Midbrain (tissue), 1 donor: Measurements from ENCODE around the gene MROH2B.
"Not testable (repeated sequence)": the region's sequence is repeated elsewhere in the genome, so short reads cannot be mapped to it uniquely, and the experiment has no call there.

ENCODE experiments used
- DNase-seq: peaks from one replicate; lab custom pipeline; 2025; lab: John Stamatoyannopoulos, UW

The MROH2B gene

DNA sequence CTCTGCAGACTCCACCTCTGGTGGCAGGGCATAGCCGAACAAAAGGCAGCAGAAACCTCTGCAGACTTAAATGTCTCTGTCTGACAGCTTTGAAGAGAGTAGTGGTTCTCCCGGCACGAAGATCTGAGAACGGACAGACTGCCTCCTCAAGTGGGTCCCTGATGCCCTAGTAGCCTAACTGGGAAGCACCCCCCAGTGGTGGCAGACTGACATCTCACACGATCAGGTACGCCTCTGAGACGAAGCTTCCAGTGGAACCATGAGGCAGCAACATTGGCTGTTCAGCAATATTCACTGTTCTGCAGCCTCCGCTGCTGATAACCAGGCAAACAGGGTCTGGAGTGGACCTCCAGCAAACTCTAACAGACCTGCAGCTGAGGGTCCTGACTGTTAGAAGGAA is 48.5 kb downstream of the MROH2B start:
- not testable (repeated sequence) for DNase-seq

DNA sequence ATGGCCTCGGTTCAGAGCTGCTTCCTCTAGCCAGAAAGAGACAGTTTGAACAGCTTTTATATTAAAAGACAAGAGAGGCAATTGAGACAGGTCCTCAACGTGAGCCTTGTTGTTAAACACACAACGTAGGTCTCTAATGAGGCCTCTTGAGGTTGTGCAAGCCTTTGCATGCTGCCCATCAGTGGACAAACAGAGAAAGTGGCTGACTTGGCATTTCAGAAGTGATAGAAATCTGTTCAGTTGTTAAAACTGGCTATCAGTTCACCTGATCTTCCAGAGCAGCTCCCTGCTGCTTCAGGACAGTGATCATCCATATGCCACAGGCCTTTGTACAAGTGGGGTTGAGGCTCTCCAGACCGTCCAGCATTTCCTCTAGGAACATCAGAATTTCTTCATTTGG is 58.8 kb downstream of the MROH2B start:
- DNase-seq, result no peak

DNA sequence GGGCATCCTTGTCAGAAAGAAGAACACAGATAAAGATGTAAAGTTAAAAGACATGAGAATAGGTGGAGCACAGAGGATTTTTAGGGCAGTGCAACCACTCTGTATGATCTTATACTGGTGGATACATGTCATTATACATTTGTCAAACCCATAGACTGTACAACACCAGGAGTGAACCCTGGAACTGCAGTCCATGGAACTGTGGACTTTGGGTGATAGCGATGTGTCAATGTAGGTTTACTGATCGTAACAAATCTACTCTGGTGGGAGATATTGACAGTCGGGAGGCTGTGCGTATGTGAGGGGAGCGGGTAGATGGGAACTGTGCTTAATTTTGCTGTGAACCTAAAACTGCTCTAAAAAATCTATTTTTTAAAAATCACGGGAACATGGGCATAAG is 60.6 kb downstream of the MROH2B start:
- no peak for DNase-seq

DNA sequence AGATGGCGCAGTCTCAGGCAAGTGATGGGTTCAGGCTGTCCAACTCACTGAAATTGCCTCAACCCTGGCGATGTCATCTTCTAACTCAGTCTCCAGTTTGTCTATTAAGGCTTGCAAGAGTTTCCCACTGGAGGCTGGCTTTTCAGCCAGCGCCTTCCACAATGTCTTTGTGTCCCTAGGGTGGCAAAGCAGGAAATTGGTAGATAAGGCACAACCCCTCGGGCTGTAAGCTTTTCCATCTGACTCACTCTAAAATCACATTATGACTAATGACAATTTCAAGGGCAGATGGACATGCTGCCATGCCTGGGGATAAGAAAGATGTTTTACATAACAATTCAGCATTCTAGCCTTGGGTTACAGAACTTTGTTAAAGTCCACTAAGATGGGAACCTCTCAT is 61.9 kb downstream of the MROH2B start:
- DNase-seq, result no peak

DNA sequence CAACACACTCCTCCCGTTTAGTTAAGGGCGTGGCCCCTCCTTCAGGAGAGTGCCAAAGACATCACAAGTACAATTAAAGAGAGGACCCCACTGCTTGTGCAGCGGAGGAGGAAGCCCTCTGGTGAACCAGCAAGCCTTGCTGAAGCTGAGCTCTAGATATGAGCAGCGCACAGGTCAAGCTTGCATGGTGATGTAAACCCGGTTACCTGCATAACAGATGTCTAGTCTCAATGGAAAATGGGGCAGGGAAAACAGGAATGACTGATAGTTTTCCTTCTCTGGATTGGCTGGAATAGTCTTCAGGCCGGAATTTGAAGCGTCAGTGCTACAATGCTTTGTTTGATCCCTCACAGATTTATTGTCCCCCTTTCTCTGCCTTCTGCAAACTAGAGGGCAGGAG is 66.2 kb downstream of the MROH2B start:
- DNase-seq, result no peak

DNA sequence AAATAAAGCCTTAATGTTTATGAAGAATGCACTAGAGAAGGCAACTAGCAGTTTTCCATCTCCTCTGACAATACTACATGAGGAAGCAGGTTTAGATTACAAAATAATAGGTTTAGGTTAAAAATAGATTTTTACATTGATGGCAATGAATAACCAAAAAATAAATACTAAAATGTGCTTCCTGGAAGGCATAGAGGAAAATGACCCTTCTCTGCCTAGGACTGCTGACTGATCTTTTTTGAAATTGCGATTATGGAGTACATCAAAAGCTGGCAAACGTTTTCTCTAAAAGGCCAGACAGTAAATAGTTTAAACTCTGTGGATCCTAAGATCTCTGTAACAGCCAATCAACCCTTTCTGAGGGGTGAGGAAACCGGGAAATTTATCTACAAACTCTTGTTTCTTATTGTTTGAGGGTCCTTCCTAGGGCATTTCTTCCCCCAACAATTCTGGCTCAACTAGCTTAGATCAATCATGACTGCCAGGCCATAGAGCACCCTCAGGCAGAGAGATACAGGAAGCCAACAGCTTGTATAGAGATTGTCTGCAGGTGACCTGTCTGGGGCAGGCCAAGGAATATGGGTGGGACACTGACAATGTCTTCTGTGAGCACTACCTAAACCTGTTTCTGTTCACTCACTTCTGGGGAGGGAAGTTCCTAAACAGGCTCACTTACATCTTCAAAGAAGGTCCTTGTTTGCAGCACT is 67.3 kb downstream of the MROH2B start:
- DNase-seq, result no peak

DNA sequence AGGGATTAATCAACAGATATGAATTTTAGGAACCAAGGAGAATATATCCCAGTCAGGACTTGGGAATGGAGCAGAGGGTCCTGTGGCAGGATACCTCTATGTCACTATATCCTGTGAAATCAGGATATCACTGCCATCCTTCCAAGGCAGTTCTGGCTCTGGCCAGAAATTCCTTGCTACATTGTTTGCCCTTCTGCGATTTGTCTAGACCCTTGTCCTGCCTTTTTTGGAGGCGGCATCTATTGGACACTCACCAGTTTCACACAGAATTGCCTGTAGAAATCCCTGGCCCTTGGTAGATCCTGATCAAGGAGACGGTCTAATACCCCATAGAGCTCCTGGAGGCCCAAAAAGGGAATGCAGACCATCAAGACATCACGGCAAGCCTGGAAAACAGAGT is 71.2 kb downstream of the MROH2B start:
- DNase-seq, result no peak

DNA sequence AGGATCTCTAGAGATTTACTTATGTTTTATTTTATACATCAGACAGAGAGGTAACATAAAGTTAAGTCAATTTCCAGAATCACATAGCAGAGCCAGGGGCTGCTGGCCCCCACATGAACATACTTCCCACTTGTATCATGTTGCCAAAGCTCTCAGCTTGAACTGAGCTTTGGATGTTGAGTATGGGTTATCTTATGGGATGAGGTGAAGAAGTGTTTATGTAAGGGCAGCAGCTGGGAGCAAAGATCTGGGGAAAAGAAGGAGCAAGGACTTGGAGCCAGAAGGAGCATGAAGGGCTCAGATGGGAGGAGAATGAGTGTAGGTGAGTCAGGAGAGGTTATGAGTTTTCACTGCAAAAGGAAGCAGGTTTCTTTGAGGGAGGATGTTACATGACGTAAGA is 72.0 kb downstream of the MROH2B start:
- no peak for DNase-seq

DNA sequence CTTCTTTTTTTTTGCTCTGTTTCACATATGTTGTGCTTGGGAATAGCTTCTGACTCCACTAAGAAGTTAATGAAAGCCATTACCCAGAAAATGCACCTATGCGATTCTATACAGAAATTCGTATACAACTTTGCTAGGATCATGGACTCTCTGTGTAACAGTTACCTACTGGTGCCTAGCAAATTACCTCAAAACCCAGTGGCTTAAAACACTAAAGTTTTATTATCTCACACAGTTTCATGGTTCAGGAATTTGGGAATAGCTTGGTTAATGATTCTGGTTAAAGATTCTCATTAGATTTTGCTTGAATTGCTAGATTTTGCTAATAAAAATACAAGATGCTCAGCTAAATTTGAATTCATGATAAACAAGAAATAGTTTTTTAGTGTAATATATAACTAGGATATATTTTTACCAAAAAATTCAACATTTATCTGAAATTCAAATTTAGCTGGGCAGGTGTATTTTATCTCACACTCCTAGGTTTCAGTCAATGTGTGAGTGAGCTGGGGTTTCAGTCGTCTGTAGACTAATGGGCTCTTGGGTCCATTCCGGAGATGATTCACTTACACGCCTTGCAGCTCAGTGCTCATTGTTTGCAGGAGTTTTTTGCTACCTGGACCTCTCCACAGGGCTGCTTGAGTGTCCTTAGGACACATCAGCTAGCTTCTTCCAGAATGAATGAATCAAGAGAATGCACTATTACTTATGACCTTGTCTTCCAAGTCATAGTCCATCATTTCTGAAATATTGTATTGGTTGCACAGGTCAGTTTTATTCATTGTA is 75.1 kb downstream of the MROH2B start:
- DNase-seq, result no peak

DNA sequence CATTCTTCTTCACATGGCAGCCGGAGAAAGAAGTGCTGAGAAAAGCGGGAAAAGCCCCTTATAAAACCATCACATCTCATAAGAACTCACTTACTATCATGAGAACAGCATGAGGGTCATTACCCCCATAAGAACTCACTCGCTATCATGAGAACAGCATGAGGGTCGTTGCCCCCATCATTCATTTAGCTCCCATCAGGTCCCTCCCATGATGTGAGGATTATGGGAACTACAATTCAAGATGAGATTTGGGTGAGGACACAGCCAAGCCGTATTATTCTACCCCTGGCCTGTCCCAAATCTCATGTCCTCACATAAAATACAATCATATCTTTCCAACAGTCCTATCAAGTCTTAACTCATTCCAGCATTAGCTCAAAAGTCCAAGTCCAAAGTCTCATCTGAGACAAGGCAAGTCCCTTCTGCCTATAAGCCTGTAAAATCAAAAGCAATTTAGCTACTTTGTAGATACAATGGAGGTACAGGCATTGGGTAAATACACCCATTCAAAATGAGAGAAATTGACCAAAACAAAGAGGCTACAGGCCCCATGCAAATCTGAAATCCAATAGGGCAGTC is 79.1 kb downstream of the MROH2B start:
- DNase-seq, result no peak

DNA sequence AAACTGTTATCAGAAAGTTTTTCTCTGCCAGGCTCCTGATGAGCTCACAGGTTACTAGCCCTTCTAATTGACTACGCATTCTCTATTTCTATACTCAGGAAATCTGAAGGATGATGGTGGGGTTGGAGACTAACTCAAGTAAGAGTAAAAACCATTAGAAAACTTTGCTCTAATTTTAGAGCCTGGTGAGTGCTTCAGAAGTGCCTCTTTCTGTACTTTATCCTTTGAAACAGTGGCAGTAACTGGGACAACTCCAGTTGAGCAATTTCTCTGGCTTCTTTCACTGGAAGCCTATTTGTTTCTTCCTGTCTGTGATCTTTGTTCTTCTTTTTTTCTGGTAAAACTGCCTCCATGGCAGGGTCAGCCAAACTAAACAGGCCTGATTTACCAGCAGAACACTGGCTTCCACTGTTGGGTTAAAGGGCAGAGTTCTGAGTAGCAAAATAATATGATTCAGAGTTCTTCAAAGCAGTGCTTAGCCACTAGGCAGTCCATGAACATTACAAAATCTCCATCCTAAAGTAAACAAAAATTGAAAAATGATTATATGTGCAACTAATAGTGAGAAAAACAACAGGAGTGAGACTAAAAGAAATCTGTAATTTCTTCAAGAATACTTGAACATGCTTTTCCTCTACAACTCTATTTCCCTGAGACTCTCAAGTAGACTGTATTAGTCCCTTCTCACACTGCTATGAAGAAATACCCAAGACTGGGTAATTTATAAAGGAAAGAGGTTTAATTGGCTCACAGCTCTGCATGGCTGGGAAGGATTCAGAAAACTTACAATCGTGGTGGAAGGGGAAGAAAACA is 79.8 kb downstream of the MROH2B start:
- peak; percentile 45 for DNase-seq

DNA sequence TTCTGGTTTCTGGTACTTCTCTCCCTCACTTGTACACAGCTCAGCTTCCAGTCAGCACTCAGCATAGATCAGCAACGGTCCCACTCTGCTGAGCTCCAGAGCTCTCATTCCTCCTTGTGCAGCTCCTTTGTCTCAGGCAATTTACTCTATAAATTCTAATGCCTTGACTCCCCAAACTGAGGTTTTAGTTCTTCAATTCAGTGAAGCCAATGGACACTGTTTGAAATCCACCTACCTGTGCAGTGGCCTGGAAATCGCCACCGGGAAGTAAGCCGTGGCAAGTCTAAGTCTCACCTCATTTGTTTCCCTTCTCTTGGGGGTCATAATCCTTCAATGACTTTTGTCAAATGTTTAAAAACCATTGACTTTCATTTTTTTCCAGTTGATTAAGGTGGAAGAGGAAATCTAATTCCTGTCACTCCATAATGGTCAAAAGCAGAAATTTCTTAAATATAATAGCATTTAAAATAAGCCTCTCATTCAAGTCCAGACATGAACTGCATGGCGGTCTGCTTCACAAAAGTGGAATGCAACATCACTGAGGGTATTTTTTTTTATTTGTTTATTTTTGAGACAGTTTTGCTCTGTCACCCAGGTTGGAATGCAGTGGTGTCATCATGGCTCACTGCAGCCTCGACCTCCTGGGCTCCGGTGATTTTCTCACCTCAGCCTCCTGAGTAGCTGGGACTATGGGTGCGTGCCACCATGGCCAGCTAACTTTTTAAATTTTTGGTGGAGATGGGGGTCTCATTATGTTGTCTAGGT is 82.2 kb downstream of the MROH2B start:
- DNase-seq, result no peak

DNA sequence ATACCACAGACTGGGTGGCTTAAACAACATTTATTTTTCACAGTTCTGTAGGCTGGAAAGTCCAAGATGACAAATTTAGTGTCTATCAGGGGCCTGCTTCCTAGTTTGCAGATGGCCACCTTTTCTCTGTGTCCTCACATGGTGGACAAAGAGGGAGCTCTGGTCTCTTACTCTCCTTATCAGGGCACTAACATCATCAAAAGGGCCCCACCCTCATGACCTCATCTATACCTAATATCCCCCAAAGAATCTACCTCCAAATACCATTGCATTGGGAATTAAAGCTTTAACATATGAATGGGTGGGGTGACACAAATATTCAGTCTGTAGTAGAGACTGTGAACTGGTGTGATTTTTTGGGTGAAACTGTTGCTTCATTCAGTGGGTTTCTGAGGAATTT is 83.8 kb downstream of the MROH2B start:
- no peak for DNase-seq

DNA sequence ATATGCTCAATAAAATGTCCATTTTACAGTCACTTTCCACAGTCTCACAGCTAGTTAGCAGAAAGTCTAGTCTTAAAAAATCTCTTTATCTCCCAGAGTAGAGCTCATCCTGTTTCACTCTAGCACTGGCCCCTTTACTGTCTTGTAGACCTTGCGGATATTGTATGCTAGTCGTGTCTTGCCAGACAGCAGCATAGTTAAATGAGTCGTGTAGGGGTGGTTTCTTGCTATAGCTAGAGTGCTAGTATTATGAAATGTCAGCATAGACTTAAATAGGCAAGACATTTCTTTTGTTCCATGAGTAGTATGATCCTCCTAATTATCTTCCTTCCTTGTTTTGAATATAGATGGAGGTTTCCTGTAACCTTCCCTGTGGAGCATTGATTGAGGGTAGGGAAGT is 84.5 kb downstream of the MROH2B start:
- DNase-seq, result no peak

DNA sequence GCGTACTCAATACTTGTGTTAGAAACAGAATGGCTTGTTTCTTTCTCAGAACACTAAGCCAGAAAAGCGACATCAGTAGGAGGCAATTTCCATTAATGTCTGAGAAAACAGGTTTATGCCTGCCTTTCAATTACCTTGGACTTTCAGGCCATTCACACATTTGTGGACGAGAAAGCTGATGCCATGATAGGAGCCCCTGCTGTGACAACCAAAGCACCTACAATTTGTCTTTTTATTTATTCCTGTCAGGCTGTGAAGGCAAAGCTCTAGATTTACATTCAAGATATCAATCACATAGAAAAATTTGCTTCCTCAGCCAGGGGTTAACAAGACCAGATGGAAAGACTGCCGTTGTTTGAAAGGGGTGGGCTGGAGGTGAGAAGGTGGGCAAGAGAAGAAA is 85.6 kb downstream of the MROH2B start:
- no peak for DNase-seq

DNA sequence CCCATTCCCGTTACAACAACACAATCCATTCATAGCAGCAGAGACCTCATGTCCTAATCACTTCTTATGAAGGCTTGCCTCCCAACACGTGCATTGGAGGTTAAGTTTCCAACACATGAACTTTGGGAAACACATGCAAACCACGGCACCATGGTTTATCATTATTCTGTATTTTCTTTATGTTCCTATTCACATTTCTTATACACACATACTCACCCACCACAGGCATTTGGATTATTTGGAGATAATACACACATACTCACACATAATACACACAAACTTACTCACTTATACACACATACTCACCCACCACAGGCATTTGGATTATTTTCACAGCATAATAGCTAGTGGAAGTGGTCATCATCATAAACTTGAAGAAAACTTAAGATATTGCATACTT is 86.3 kb downstream of the MROH2B start:
- DNase-seq, result no peak

DNA sequence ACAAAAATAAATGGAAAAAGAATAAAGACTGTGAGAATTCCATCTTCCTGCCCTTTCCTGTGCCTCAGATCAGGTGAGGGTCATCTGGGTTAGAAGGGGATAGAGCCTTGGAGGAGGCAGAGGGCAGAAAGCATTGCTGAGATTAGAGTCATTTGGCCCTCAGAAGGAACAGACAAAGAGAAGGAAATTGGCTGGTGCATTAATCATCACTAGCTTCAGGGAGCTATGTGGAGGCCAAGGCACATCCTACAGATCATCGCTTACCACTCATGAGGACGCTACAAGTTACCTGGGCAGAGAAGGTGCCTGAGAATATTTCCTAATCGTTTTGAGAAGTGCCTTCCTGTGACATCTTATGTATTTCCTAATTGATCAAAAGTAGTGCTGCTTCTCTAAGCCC is 87.4 kb downstream of the MROH2B start:
- DNase-seq, result no peak

DNA sequence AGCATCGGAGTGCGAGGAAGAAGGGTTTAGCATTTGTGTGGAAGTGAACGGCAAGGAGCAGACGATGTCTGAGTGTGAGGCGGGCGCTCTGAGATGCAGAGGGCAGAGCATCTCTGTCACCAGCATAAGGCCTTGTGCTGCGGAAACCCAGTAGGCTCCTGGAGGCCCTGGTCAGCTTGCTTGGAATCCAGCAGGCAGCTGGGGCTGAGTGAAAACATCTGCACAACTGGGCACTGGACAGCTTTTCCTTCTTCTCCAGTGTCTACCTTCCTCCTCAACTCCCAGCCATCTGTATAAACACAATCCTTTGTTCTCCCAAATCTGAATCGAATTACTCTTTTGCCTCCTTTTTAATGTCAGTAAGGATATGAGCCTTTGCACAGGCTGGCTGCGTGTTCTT is 89.7 kb downstream of the MROH2B start:
- no peak for DNase-seq

DNA sequence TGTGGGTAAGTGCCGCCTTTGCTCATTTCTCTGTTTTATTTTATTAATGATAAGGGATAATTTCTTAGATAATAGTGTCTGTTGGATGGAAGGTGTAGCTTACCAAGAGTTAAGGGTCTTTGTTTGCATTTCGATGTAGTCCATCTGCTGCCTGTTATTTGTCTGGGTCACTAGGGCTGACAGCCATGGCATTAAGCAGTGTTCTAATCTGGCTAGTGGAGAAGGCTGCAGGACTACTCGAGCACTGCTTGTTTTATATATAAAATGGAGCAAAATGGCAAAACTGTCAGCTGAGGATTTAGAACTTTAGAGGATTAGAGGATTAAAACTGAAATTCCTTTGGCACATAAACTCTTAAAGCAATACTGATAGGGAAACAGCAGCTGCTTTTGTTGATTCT is 94.3 kb downstream of the MROH2B start:
- DNase-seq, result no peak

DNA sequence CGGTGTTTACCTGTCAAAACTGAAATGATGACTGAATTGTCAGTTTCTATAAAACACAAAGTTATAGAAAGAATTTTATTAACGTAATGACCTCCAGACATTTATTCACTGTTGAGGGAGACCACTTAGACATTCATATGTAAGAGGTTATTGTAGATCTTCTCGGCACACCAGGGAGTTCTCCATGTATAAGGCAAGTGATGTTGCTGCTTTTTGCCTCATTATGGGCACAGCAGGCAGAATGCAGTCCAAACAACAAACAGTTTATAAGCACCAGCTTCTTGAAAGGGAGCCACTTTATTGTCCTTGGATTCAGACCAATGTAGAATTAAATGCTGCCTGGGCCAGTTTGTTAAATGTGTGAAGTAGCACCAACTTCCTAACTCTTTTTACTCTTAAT is 95.1 kb downstream of the MROH2B start:
- no peak for DNase-seq

DNA sequence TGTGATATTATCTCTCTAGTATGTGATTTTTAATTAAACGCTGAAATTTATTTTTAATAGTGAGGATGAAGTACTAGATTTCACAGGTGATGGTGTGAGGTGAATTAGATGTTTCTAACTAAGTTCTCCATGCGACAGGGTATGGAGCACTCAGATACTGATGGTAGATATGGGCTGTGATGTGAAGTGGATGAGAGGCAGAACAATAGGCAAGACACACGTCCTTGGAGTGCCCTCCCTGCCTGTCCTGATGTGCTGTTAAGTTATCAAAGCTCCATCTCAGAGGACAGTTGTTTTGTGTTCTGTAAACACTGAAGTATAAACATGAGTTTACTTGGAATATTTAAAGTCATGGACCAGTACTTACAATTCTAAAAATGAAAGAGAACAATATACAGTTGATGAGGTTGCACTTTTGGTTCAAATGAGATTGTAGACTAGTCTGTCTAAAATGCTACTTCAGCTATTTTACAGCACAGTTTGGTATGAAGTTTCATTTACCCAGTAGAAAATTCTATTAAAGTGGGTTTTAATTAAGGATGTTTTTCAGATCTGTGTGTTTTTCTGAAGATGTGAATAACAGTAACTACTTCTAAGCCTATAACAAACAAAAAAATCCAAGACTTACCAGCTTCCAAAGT is 97.7 kb downstream of the MROH2B start:
- no peak for DNase-seq
